ENCODE measurements around the gene RPS14. TPM values are rescaled to one million over a fixed set of nuclear protein-coding genes. Genes with fewer than 3 reads are reported as not detected.
A peak's percentile ranks its signal among the peaks of the same experiment; 100 is the strongest.

Gene RPS14
- total and polyA plus RNA-seq, 2 of the 8 experiments (the other 6 are each of a cell fraction or from before 2014, with no cell fraction given): 2,548 to 6,423 TPM

GRCh38 chr5:150485693-150486401, 36.3 kb upstream of the RPS14 start:
- H3K79me1 ChIP-seq (ENCODE audit: low read depth, low read length): peaks cover 25% of the 10 kb centered on the region
- peaks cover 16 to 49% (median 38%) of the 10 kb centered on the region in 4 experiments for H3K4me1 ChIP-seq (replicated peaks in 1 of 4; ENCODE audit: control insufficient read depth in 3 of 4, insufficient read depth in 4 of 4, low read length in 3 of 4)
- ChIA-PET CTCF (ENCODE audit: partially characterized antibody) (interaction anchor here (0.7 to 30.8 kb wide), 8 partner anchors 13 to 76 kb away, joined by 3 to 571 read pairs (median 6); partner anchors contain the start of gene NDST1), POLR2A (ENCODE audit: partially characterized antibody) (interaction anchor here (0.6 to 12.0 kb wide), 26 partner anchors 12 to 197 kb away, joined by 3 to 122 read pairs (median 5); partner anchors contain the start of genes NDST1 and RPS14)
- H3K23me2 ChIP-seq (ENCODE audit: low read depth, low read length): peaks cover 3% of the 10 kb centered on the region; the same call in 1 of the 2 replicates
- H3K56ac ChIP-seq (replicated peaks; ENCODE audit: insufficient read length, low read depth, low read length): peak overlapping the region; percentile 71
- no peak overlapping the region for H4K91ac ChIP-seq (replicated peaks; ENCODE audit: insufficient read length, low read length)
- H3K4me2 ChIP-seq (ENCODE audit: insufficient read depth in 1 of 2, low read depth in 2 of 2, low read length in 2 of 2): peak overlapping the region; percentile 79 to 84
- H2BK15ac ChIP-seq (ENCODE audit: low read length): no peak overlapping the region
- H4K8ac ChIP-seq (ENCODE audit: extremely low read depth, insufficient read depth, low read length): peak overlapping the region; percentile 92
- peak overlapping the region; percentile 47 for H3K4ac ChIP-seq (replicated peaks; ENCODE audit: insufficient read length, low read depth, low read length)
- no peak overlapping the region for H3K23ac ChIP-seq (ENCODE audit: insufficient read length)
- H3K4me3 ChIP-seq (ENCODE audit: extremely low read depth in 1 of 4, insufficient read depth in 2 of 4, low read depth in 3 of 4, low read length in 4 of 4): peak overlapping the region; percentile 50 to 99 (median 74)
- 0% methylated on average over 12 of the region's 90 CpGs; no CpG with 5 or more reads in 1 of the 2 experiments for whole genome bisulfite sequencing, 2 experiments (ENCODE audit: extremely low coverage in 1 of 2, insufficient coverage in 1 of 2, insufficient read length in 1 of 2, insufficient replicate concordance in 2 of 2, low coverage in 1 of 2, low lambda C conversion rate in 2 of 2, missing lambda C conversion rate in 1 of 2)
- H2AK5ac ChIP-seq (ENCODE audit: low read depth, low read length): no peak overlapping the region
- H2BK120ac ChIP-seq (replicated peaks; ENCODE audit: low read depth, low read length): no peak overlapping the region
- H3K9ac ChIP-seq (replicated peaks in 1 of 4; ENCODE audit: extremely low read depth in 1 of 4, low read depth in 3 of 4, low read length in 3 of 4): peak overlapping the region; percentile 60 to 91 (median 86)
- no peak for FAIRE-seq
- H2BK5ac ChIP-seq (ENCODE audit: low read depth, low read length): peak overlapping the region; percentile 63; the same call in 1 of the 2 replicates
- no peaks in the 10 kb centered on the region for H3K27me3 ChIP-seq (replicated peaks in 1 of 4; ENCODE audit: control insufficient read depth in 3 of 4, extremely low read depth in 1 of 4, insufficient read depth in 3 of 4, low read length in 3 of 4)
- H2BK12ac ChIP-seq (ENCODE audit: low read depth, low read length): no peak overlapping the region
- H4K5ac ChIP-seq (ENCODE audit: insufficient read length, low read depth, low read length): peak overlapping the region; percentile 82
- peaks cover 10 to 14% of the 10 kb centered on the region in 2 experiments for H4K20me1 ChIP-seq (replicated peaks in 1 of 2; ENCODE audit: control insufficient read depth in 1 of 2, insufficient read depth in 2 of 2, low read length in 2 of 2)
- H3K9me3 ChIP-seq (ENCODE audit: insufficient read depth in 2 of 2, low read depth in 1 of 2, low read length in 1 of 2): no peaks in the 10 kb centered on the region
- H3K27ac ChIP-seq (ENCODE audit: low read depth, low read length): peak overlapping the region; percentile 89
- no peak overlapping the region for H2BK20ac ChIP-seq (ENCODE audit: low read length)
- no peak overlapping the region for H2AFZ ChIP-seq (ENCODE audit: low read length)
- H3K36me3 ChIP-seq (ENCODE audit: control insufficient read depth in 2 of 4, insufficient read depth in 4 of 4, low read length in 3 of 4): peaks cover 0 to under 1% (median 0%) of the 10 kb centered on the region in 4 experiments; a peak in 1 of 8 replicates
- H3K79me2 ChIP-seq (ENCODE audit: control insufficient read depth in 1 of 2, insufficient read depth in 2 of 2, low read length in 2 of 2): peaks cover 15 to 40% of the 10 kb centered on the region in 2 experiments
- peak overlapping the region; percentile 93 for H3K18ac ChIP-seq (ENCODE audit: extremely low read depth, low read length)
- no peak overlapping the region for H3K14ac ChIP-seq (ENCODE audit: insufficient read length)
- peak in 1 of 2 experiments; percentile 87 for DNase-seq (ENCODE audit: low read depth in 1 of 2, low spot score in 2 of 2)
- TF ChIP-seq TAF1 (IDR thresholded peaks at IDR 0.05; ENCODE audit: low read depth, low read length): peak; percentile 49
- TF ChIP-seq PHF8 (conservative IDR thresholded peaks at IDR 0.05; ENCODE audit: low read depth, low read length): peak; percentile 79
- peak; percentile 17 for TF ChIP-seq KDM4A (IDR thresholded peaks at IDR 0.05; ENCODE audit: low read depth, low read length, severe bottlenecking)
- TF ChIP-seq POLR2A (IDR thresholded peaks at IDR 0.05; ENCODE audit: control extremely low read depth in 1 of 2, low read depth in 2 of 2, low read length in 2 of 2): peak in 1 of 2 experiments; percentile 81; a peak in 1 of 3 replicates
- peak; percentile 5 for TF ChIP-seq TAF7 (optimal IDR thresholded peaks at IDR 0.05; ENCODE audit: borderline replicate concordance, low read depth, low read length)
- peak in 1 of 2 experiments; percentile 14; a peak in 1 of 4 replicates for TF ChIP-seq SIN3A (conservative IDR thresholded peaks at IDR 0.05 in 1 of 2, IDR thresholded peaks at IDR 0.05 in 1 of 2; ENCODE audit: low read depth in 1 of 2, low read length in 2 of 2)
- no peak for TF ChIP-seq BRCA1 (IDR thresholded peaks at IDR 0.05; ENCODE audit: low read depth, low read length)
- no peak for TF ChIP-seq EZH2 (IDR thresholded peaks at IDR 0.05; ENCODE audit: low read depth, low read length, severe bottlenecking)
- no peak for TF ChIP-seq CTBP2 (IDR thresholded peaks at IDR 0.05; ENCODE audit: borderline replicate concordance, insufficient read depth, insufficient read length, low read length)
- TF ChIP-seq MAX (IDR thresholded peaks at IDR 0.05): peak; percentile 66; the same call in 1 of the 2 replicates
- TF ChIP-seq SP1 (IDR thresholded peaks at IDR 0.05; ENCODE audit: low read depth, low read length): no peak
